MCF 10A (cell line): Measurements from ENCODE around the gene PPY. TPM values are rescaled to one million over a fixed set of nuclear protein-coding genes. Genes with fewer than 3 reads are reported as not detected.

Experiments
- BruUV-seq: library from RNA; stranded (reverse); fragments of 400-500 nt; replicated peaks from 2 replicates; lab custom pipeline; 2021; lab: Mats Ljungman, UMichigan
- CTCF ChIA-PET: fragments of 300-600 bp; sonication (Branson Sonifier 250); formaldehyde crosslinking; extraction: SDS; loops from one replicate; lab custom pipeline; 2021; ENCODE audit warnings: antibody characterized with exemption, inconsistent platforms; lab: Yijun Ruan, JAX
- POLR2A ChIA-PET: fragments of 300-600, 350-650 bp; sonication (Branson Sonifier 250); formaldehyde crosslinking; extraction: SDS; loops from one replicate; lab custom pipeline; 2020; ENCODE audit warnings: antibody characterized with exemption, inconsistent platforms; lab: Yijun Ruan, JAX
- DNase-seq: peaks from one replicate; pipeline ENCODE4 v3.0.0-alpha.2; 2018; ENCODE audit not compliant: unreplicated experiment
- H3K27ac Mint-ChIP-seq: one replicate; pipeline ENCODE4 v1.8.0; 2022; ENCODE audit warnings: mild to moderate bottlenecking, low read depth, mixed read lengths; ENCODE audit not compliant: unreplicated experiment
- H3K27me3 Mint-ChIP-seq: one replicate; pipeline ENCODE4 v1.8.0; 2022; ENCODE audit warnings: mixed read lengths; ENCODE audit not compliant: insufficient read depth, unreplicated experiment
- H3K36me3 Mint-ChIP-seq: one replicate; pipeline ENCODE4 v1.8.0; 2022; ENCODE audit warnings: mild to moderate bottlenecking, moderate library complexity, mixed read lengths; ENCODE audit not compliant: insufficient read depth, unreplicated experiment
- H3K4me1 Mint-ChIP-seq: one replicate; pipeline ENCODE4 v1.8.0; 2022; ENCODE audit warnings: mixed read lengths; ENCODE audit not compliant: insufficient read depth, unreplicated experiment
- H3K4me3 Mint-ChIP-seq: one replicate; pipeline ENCODE4 v1.8.0; 2022; ENCODE audit warnings: mild to moderate bottlenecking, moderate library complexity, mixed read lengths; ENCODE audit not compliant: unreplicated experiment
- H3K9me3 Mint-ChIP-seq: one replicate; pipeline ENCODE4 v1.8.0; 2022; ENCODE audit warnings: mixed read lengths; ENCODE audit not compliant: unreplicated experiment
- intact Hi-C: fragments of 100-400 bp; cut with micrococcal nuclease; formaldehyde crosslinking; loops from 2 replicates; pipeline ENCODE4 v1.14.1; 2022
- total RNA-seq: library from RNA; stranded (reverse); gene quantifications from 2 replicates; pipeline ENCODE4 v1.2.3, GENCODE V29; 2022
- TF ChIP-seq, protein P1 (sequence below): fragments of 200-600 bp; IDR thresholded peaks from one replicate; pipeline ENCODE4 v1.8.0; 2022; ENCODE audit warnings: antibody characterized with exemption, mild to moderate bottlenecking; ENCODE audit not compliant: unreplicated experiment

Gene PPY
- total RNA-seq, 1 experiment from 2014 or later = not detected

DNA sequence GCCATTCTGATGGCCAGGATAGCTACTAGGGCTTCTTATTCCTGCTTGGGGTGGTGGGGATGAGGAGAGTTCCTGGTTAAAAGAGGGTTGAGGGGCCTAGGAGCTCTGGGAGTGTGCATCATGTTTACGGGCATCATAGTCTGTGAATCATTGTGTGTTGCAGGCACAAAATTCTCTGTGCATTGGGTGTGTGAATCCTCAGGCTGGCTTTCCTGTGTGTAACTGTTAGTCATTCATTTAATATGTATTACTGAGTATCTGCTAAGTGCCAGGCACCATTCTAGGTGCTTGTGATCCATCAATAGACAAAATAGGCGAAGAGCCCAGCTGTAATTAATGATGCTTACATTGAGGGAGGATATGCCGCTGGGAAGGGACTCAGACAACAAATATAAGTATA is 5.8 kb downstream of the PPY start:
- no TSS peak for BruUV-seq
- peaks cover 6% of the 10 kb centered on the region for H3K4me1 Mint-ChIP-seq
- no peak overlapping the region for H3K27ac Mint-ChIP-seq
- DNase-seq = no peak
- no peak overlapping the region for H3K4me3 Mint-ChIP-seq
- TF ChIP-seq, protein P1, sequence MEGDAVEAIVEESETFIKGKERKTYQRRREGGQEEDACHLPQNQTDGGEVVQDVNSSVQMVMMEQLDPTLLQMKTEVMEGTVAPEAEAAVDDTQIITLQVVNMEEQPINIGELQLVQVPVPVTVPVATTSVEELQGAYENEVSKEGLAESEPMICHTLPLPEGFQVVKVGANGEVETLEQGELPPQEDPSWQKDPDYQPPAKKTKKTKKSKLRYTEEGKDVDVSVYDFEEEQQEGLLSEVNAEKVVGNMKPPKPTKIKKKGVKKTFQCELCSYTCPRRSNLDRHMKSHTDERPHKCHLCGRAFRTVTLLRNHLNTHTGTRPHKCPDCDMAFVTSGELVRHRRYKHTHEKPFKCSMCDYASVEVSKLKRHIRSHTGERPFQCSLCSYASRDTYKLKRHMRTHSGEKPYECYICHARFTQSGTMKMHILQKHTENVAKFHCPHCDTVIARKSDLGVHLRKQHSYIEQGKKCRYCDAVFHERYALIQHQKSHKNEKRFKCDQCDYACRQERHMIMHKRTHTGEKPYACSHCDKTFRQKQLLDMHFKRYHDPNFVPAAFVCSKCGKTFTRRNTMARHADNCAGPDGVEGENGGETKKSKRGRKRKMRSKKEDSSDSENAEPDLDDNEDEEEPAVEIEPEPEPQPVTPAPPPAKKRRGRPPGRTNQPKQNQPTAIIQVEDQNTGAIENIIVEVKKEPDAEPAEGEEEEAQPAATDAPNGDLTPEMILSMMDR = no peak
- CTCF ChIA-PET = interaction anchor here (0.5 to 1.0 kb wide), 4 partner anchors 26 to 62 kb away, joined by 3 read pairs; no protein-coding TSS in a partner anchor
- peaks cover 21% of the 10 kb centered on the region for H3K27me3 Mint-ChIP-seq
- no peaks in the 10 kb centered on the region for H3K36me3 Mint-ChIP-seq
- POLR2A ChIA-PET = interaction anchor here (0.7 kb wide), 1 partner anchor 135 kb away, joined by 4 read pairs; no protein-coding TSS in a partner anchor
- H3K9me3 Mint-ChIP-seq = no peaks in the 10 kb centered on the region
- intact Hi-C loops = no loop called here

DNA sequence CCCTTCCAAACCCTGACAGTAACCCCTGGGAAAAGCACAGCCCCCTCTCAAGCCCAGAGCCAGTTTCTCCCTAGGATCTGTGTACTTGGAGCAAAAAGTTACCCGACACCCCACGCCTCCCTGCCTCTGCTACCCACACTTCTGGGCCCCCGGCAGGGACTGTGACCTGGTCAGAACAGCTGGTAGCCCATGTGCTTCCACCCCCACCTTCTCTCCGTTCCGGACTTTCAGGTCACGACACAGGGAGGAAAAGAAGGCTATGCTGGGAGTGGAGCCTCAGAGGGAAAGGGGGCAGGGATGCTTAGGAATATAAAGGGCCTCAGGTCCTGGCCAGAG is 6.4 kb downstream of the PPY start:
- TF ChIP-seq, protein P1 = no peak
- Mint-ChIP-seq H3K27ac (no peak overlapping the region), H3K4me1 (peaks cover 6% of the 10 kb centered on the region), H3K9me3 (no peaks in the 10 kb centered on the region), H3K36me3 (no peaks in the 10 kb centered on the region), H3K4me3 (no peak overlapping the region), H3K27me3 (peaks cover 21% of the 10 kb centered on the region)
- no TSS peak for BruUV-seq
- intact Hi-C loops = no loop called here
- CTCF ChIA-PET = interaction anchor here (0.5 to 1.0 kb wide), 3 partner anchors 26 to 63 kb away, joined by 3 read pairs; no protein-coding TSS in a partner anchor
- POLR2A ChIA-PET = no interaction called here
- DNase-seq = no peak

DNA sequence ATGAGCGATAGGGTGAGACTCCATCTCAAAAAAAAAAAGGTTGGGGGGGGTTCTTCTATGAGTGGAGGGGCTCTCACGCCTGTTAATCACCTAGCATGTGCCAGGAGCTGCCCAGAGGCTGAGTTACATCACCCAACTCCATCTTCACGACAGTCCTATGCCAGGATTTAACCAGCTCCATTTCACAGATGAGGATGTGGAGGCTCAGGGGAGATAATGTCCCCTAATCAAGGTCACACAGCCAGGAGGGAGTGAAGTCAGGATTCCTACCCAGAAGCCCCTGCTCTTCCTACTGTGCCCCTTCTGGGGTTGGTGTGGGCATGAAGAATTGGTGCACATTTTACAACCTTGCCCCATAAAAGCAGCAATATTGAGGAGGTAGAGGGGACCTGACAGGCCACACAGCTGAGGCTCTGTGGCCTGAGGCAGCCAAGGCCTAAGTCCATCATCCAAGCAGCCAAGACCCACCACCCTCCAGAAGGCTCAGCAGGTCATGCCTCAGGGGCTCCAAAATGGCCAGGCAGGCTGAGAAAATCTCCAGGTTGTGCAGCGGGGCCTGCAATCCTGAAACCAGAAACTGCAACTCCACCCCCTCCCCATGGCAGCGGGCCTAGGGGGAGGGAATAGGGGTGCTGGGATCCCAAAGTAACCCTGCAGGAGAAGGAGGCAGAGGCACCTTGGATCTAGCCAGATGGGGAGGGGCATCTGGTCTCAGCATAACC is 6.9 kb downstream of the PPY start:
- intact Hi-C loops = no loop called here
- H3K36me3 Mint-ChIP-seq = no peaks in the 10 kb centered on the region
- H3K4me3 Mint-ChIP-seq = no peak overlapping the region
- CTCF ChIA-PET = interaction anchor here (0.9 to 1.0 kb wide), 2 partner anchors 25 to 30 kb away, joined by 3 read pairs; no protein-coding TSS in a partner anchor
- no peak overlapping the region for H3K27ac Mint-ChIP-seq
- H3K9me3 Mint-ChIP-seq = no peaks in the 10 kb centered on the region
- no peak for DNase-seq
- H3K4me1 Mint-ChIP-seq = peaks cover 6% of the 10 kb centered on the region
- POLR2A ChIA-PET = no interaction called here
- TF ChIP-seq, protein P1 = no peak
- H3K27me3 Mint-ChIP-seq = peaks cover 21% of the 10 kb centered on the region
- no TSS peak for BruUV-seq

DNA sequence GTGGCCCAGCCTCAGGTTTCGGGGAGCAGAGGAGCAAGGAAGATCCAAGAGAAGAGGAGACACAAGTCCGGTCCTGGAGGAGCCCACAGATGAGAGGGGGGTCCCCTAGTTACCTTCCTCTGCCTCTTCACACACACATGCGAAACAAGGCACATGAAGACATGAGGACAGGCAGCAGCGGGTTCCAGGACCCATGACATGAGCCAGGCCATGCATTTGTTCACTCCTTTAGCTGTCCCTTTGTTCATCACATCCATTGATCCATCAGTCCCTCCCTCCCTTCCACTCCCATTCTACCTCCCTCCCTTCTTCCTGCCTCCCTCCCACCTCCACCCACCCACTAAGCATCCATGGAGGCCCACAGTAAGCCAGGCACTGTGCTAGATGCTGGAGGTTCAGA is 9.4 kb downstream of the PPY start:
- ChIA-PET POLR2A (no interaction called here), CTCF (interaction anchor here (1.8 kb wide), 1 partner anchor 11 kb away, joined by 6 read pairs; no protein-coding TSS in a partner anchor)
- no peak overlapping the region for H3K4me3 Mint-ChIP-seq
- H3K4me1 Mint-ChIP-seq = peaks cover 6% of the 10 kb centered on the region
- H3K36me3 Mint-ChIP-seq = no peaks in the 10 kb centered on the region
- no peaks in the 10 kb centered on the region for H3K9me3 Mint-ChIP-seq
- TF ChIP-seq, protein P1 = no peak
- intact Hi-C loops = no loop called here
- H3K27me3 Mint-ChIP-seq = peaks cover 31% of the 10 kb centered on the region
- DNase-seq = no peak
- no peak overlapping the region for H3K27ac Mint-ChIP-seq
- no TSS peak for BruUV-seq
